SK-N-SH treated with all-trans-retinoic acid at 6 μM for 48 hours (cell line): ENCODE results near the gene OR10AD1.

Experiments used
- ATAC-seq: fragments of 200-7000 bp; cut with Tn5 transposase; 3 replicates; pipeline ENCODE4 v1.9.1; 2020; ENCODE audit warnings: mild to moderate bottlenecking, moderate library complexity
- ARNTL ChIP-seq: fragments of 450-650 bp; formaldehyde crosslinking; IDR thresholded peaks from 2 replicates; pipeline ENCODE4 v1.5.0; 2020; ENCODE audit warnings: low read depth, mild to moderate bottlenecking, moderate library complexity, borderline replicate concordance
- BACH2 ChIP-seq: fragments of 250-450 bp; sonication (Bioruptor Pico); IDR thresholded peaks from 2 replicates; pipeline ENCODE4 v1.9.0; 2021; ENCODE audit warnings: mild to moderate bottlenecking, borderline replicate concordance
- CSDC2 ChIP-seq: fragments of 250-450 bp; sonication (Bioruptor Pico); IDR thresholded peaks from 2 replicates; pipeline ENCODE4 v1.5.0; 2020; ENCODE audit warnings: mild to moderate bottlenecking, moderate library complexity
- ESRRG ChIP-seq: fragments of 250-450 bp; sonication (Bioruptor Pico); IDR thresholded peaks from 2 replicates; pipeline ENCODE4 v1.6.1; 2021; ENCODE audit warnings: mild to moderate bottlenecking
- GLIS3 ChIP-seq: fragments of 250-450 bp; sonication (Bioruptor Pico); IDR thresholded peaks from 2 replicates; pipeline ENCODE4 v1.5.0; 2020; ENCODE audit warnings: mild to moderate bottlenecking, moderate library complexity
- ISL1 ChIP-seq: fragments of 250-450 bp; sonication (Bioruptor Pico); IDR thresholded peaks from 2 replicates; pipeline ENCODE4 v2.1.2; 2022; ENCODE audit warnings: mild to moderate bottlenecking, moderate library complexity
- OSR1 ChIP-seq: fragments of 250-450 bp; sonication (Bioruptor Pico); IDR thresholded peaks from 2 replicates; pipeline ENCODE4 v1.8.0; 2022; ENCODE audit warnings: moderate library complexity, mild to moderate bottlenecking, inconsistent platforms
- PATZ1 ChIP-seq: fragments of 250-450 bp; sonication (Bioruptor Pico); IDR thresholded peaks from 2 replicates; pipeline ENCODE4 v1.8.0; 2020; ENCODE audit warnings: mild to moderate bottlenecking, moderate library complexity, borderline replicate concordance
- POU6F1 ChIP-seq: fragments of 250-450 bp; sonication (Bioruptor Pico); IDR thresholded peaks from 2 replicates; pipeline ENCODE4 v1.8.0; 2021; ENCODE audit warnings: low read depth, mild to moderate bottlenecking, moderate library complexity, borderline replicate concordance
- PPARA ChIP-seq: fragments of 250-450 bp; sonication (Bioruptor Pico); IDR thresholded peaks from 2 replicates; pipeline ENCODE4 v1.5.0; 2020; ENCODE audit warnings: mild to moderate bottlenecking, borderline replicate concordance
- RARB ChIP-seq: fragments of 250-450 bp; sonication (Bioruptor Pico); IDR thresholded peaks from 2 replicates; pipeline ENCODE4 v1.8.0; 2021; ENCODE audit warnings: mild to moderate bottlenecking, moderate library complexity
- SNAI2 ChIP-seq: fragments of 250-450 bp; sonication (Bioruptor Pico); IDR thresholded peaks from 2 replicates; pipeline ENCODE4 v1.5.0; 2020; ENCODE audit warnings: mild to moderate bottlenecking, moderate library complexity
- TCF4 ChIP-seq: fragments of 250-450 bp; sonication (Bioruptor Pico); IDR thresholded peaks from 2 replicates; pipeline ENCODE4 v1.8.0; 2021; ENCODE audit warnings: mild to moderate bottlenecking, moderate library complexity, borderline replicate concordance
- TOX ChIP-seq: fragments of 250-450 bp; sonication (Bioruptor Pico); IDR thresholded peaks from 2 replicates; pipeline ENCODE4 v1.8.0; 2021; ENCODE audit warnings: mild to moderate bottlenecking, moderate library complexity, borderline replicate concordance
- TSHZ2 ChIP-seq: fragments of 250-450 bp; sonication (Bioruptor Pico); IDR thresholded peaks from 2 replicates; pipeline ENCODE4 v1.5.0; 2020; ENCODE audit warnings: mild to moderate bottlenecking, moderate library complexity
- ZC3H10 ChIP-seq: fragments of 250-450 bp; sonication (Bioruptor Pico); IDR thresholded peaks from 2 replicates; pipeline ENCODE4 v1.5.1; 2021; ENCODE audit warnings: mild to moderate bottlenecking, moderate library complexity
- ZFP3 ChIP-seq: fragments of 250-450 bp; sonication (Bioruptor Pico); IDR thresholded peaks from 2 replicates; pipeline ENCODE4 v1.5.0; 2020; ENCODE audit warnings: mild to moderate bottlenecking, moderate library complexity
- ZFP30 ChIP-seq: fragments of 450-650 bp; formaldehyde crosslinking; IDR thresholded peaks from 2 replicates; pipeline ENCODE4 v1.5.0; 2022; ENCODE audit warnings: mild to moderate bottlenecking, moderate library complexity
- ZNF565 ChIP-seq: fragments of 450-650 bp; formaldehyde crosslinking; conservative IDR thresholded peaks from 2 replicates; pipeline ENCODE4 v1.5.0; 2020; ENCODE audit warnings: low read depth, mild to moderate bottlenecking, moderate library complexity
- ZNF70 ChIP-seq: fragments of 450-650 bp; formaldehyde crosslinking; IDR thresholded peaks from 2 replicates; pipeline ENCODE4 v1.5.0; 2020; ENCODE audit warnings: mild to moderate bottlenecking, moderate library complexity
- ZNF8 ChIP-seq: fragments of 450-650 bp; formaldehyde crosslinking; IDR thresholded peaks from 2 replicates; pipeline ENCODE4 v1.5.0; 2020; ENCODE audit warnings: mild to moderate bottlenecking, moderate library complexity
- TF ChIP-seq, protein P1 (sequence below): fragments of 250-450 bp; sonication (Bioruptor Pico); IDR thresholded peaks from 2 replicates; pipeline ENCODE4 v1.5.1; 2020; ENCODE audit warnings: low read depth, mild to moderate bottlenecking, moderate library complexity
- TF ChIP-seq, protein P2 (sequence below): fragments of 250-450 bp; sonication (Bioruptor Pico); IDR thresholded peaks from 2 replicates; pipeline ENCODE4 v1.5.1; 2021; ENCODE audit warnings: mild to moderate bottlenecking, moderate library complexity

Gene OR10AD1

GRCh38 chr12:48194799-48195201 is 8.3 kb downstream of the OR10AD1 start:
- TF ChIP-seq TOX (CRISPR knock-in tag), result no peak
- TF ChIP-seq GLIS3 (CRISPR knock-in tag), result no peak
- peak; percentile 84 for TF ChIP-seq TSHZ2
- TF ChIP-seq OSR1 (CRISPR knock-in tag), result no peak
- no peak for TF ChIP-seq CSDC2 (CRISPR knock-in tag)
- no peak for TF ChIP-seq SNAI2 (CRISPR knock-in tag)
- TF ChIP-seq PATZ1 (CRISPR knock-in tag), result 0 out of 2 replicates have a peak, but pooled peaks have one; percentile 16
- TF ChIP-seq ARNTL (CRISPR knock-in tag), result no peak
- no peak for TF ChIP-seq PPARA (CRISPR knock-in tag)
- no peak for TF ChIP-seq ZFP30
- no peak for TF ChIP-seq BACH2 (CRISPR knock-in tag)
- peak; percentile 88 for TF ChIP-seq TCF4 (CRISPR knock-in tag)
- TF ChIP-seq ESRRG (CRISPR knock-in tag), result no peak
- TF ChIP-seq ZC3H10 (CRISPR knock-in tag), result no peak
- no peak for TF ChIP-seq ZNF565 (CRISPR knock-in tag)
- TF ChIP-seq ZFP3 (CRISPR knock-in tag), result no peak
- TF ChIP-seq RARB, result no peak
- TF ChIP-seq, protein P1, sequence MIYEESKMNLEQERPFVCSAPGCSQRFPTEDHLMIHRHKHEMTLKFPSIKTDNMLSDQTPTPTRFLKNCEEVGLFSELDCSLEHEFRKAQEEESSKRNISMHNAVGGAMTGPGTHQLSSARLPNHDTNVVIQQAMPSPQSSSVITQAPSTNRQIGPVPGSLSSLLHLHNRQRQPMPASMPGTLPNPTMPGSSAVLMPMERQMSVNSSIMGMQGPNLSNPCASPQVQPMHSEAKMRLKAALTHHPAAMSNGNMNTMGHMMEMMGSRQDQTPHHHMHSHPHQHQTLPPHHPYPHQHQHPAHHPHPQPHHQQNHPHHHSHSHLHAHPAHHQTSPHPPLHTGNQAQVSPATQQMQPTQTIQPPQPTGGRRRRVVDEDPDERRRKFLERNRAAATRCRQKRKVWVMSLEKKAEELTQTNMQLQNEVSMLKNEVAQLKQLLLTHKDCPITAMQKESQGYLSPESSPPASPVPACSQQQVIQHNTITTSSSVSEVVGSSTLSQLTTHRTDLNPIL (CRISPR knock-in tag), result no peak
- TF ChIP-seq, protein P2, sequence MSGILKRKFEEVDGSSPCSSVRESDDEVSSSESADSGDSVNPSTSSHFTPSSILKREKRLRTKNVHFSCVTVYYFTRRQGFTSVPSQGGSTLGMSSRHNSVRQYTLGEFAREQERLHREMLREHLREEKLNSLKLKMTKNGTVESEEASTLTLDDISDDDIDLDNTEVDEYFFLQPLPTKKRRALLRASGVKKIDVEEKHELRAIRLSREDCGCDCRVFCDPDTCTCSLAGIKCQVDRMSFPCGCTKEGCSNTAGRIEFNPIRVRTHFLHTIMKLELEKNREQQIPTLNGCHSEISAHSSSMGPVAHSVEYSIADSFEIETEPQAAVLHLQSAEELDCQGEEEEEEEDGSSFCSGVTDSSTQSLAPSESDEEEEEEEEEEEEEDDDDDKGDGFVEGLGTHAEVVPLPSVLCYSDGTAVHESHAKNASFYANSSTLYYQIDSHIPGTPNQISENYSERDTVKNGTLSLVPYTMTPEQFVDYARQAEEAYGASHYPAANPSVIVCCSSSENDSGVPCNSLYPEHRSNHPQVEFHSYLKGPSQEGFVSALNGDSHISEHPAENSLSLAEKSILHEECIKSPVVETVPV (CRISPR knock-in tag), result no peak
- no peak for TF ChIP-seq POU6F1
- TF ChIP-seq ZNF8 (CRISPR knock-in tag), result no peak
- TF ChIP-seq ISL1, result peak; percentile 92
- no peak for TF ChIP-seq ZNF70 (CRISPR knock-in tag)
- peak; percentile 23 for ATAC-seq

- ATAC-seq, result no peak
- TF ChIP-seq TSHZ2, result no peak
- TF ChIP-seq TCF4 (CRISPR knock-in tag), result no peak
- TF ChIP-seq SNAI2 (CRISPR knock-in tag), result no peak
Observed at GRCh38 chr12:48193623-48194022, 9.5 kb downstream of the OR10AD1 start.
